HEK293T (cell line): ENCODE results near the gene TMEM178B.

Experiments used
- BHLHE40 ChIP-seq: fragments of 450-650 bp; IDR thresholded peaks from 2 replicates; pipeline ENCODE4 v1.6.1; 2016; ENCODE audit warnings: mild to moderate bottlenecking, moderate library complexity, borderline replicate concordance
- ELF4 ChIP-seq: fragments of 450-650 bp; IDR thresholded peaks from 2 replicates; pipeline ENCODE4 v1.6.1; 2017; ENCODE audit warnings: antibody characterized with exemption
- FOXM1 ChIP-seq: fragments of 450-650 bp; IDR thresholded peaks from 2 replicates; pipeline ENCODE4 v1.6.1; 2017; ENCODE audit warnings: mild to moderate bottlenecking, borderline replicate concordance
- PKNOX1 ChIP-seq: fragments of 450-650 bp; IDR thresholded peaks from 2 replicates; pipeline ENCODE4 v1.6.1; 2016
- SUZ12 ChIP-seq: fragments of 450-650 bp; IDR thresholded peaks from 2 replicates; pipeline ENCODE4 v1.6.1; 2016; ENCODE audit warnings: mild to moderate bottlenecking

- TF ChIP-seq PKNOX1 (no peak), ELF4 (no peak), FOXM1 (no peak), BHLHE40 (no peak), SUZ12 (no peak)
These were observed 357.8 kb downstream of the TMEM178B start for GRCh38 chr7:141431711-141432110.
